HEK293 (cell line): ENCODE results near the gene PWP1.

Experiments
- ATF2 ChIP-seq: fragments of 450-650 bp; formaldehyde crosslinking; IDR thresholded peaks from 2 replicates; pipeline ENCODE4 v1.5.1; 2016; ENCODE audit warnings: missing biosample characterization, missing genetic modification characterization, low read depth
- HOXA7 ChIP-seq: sonication (generic); formaldehyde crosslinking; IDR thresholded peaks from 2 replicates; pipeline ENCODE4 v1.8.1; 2022; ENCODE audit warnings: missing genetic modification reagents, borderline replicate concordance
- HOXD13 ChIP-seq: sonication (generic); formaldehyde crosslinking; IDR thresholded peaks from 2 replicates; pipeline ENCODE4 v1.8.0; 2022; ENCODE audit warnings: missing genetic modification reagents, borderline replicate concordance
- IKZF3 ChIP-seq: fragments of 450-650 bp; IDR thresholded peaks from 2 replicates; pipeline ENCODE4 v1.5.0; 2018; ENCODE audit warnings: missing biosample characterization, mild to moderate bottlenecking, missing genetic modification characterization, moderate library complexity
- MYNN ChIP-seq: fragments of 450-650 bp; formaldehyde crosslinking; IDR thresholded peaks from 2 replicates; pipeline ENCODE4 v1.5.1; 2016; ENCODE audit warnings: missing biosample characterization, missing genetic modification characterization, borderline replicate concordance
- OVOL3 ChIP-seq: fragments of 450-650 bp; formaldehyde crosslinking; IDR thresholded peaks from 2 replicates; pipeline ENCODE4 v1.5.1; 2016; ENCODE audit warnings: missing biosample characterization, missing genetic modification characterization
- PRDM1 ChIP-seq: fragments of 450-650 bp; formaldehyde crosslinking; IDR thresholded peaks from 2 replicates; pipeline ENCODE4; 2016; ENCODE audit warnings: missing biosample characterization, missing genetic modification characterization
- REPIN1 ChIP-seq: fragments of 450-650 bp; formaldehyde crosslinking; IDR thresholded peaks from 2 replicates; pipeline ENCODE4 v1.5.1; 2017; ENCODE audit warnings: missing biosample characterization, missing genetic modification characterization, low read depth
- SCRT1 ChIP-seq: fragments of 450-650 bp; formaldehyde crosslinking; IDR thresholded peaks from 2 replicates; pipeline ENCODE4 v1.5.1; 2016; ENCODE audit warnings: missing biosample characterization, missing genetic modification characterization, borderline replicate concordance
- SETDB1 ChIP-seq: IDR thresholded peaks from one replicate; pipeline ENCODE4 v1.6.1; 2017; ENCODE audit warnings: mild to moderate bottlenecking, low read length, moderate library complexity, mixed read lengths; ENCODE audit not compliant: insufficient read length
- SP2 ChIP-seq: fragments of 450-650 bp; formaldehyde crosslinking; IDR thresholded peaks from 2 replicates; pipeline ENCODE4 v1.5.1; 2016; ENCODE audit warnings: missing biosample characterization, missing genetic modification characterization
- SP3 ChIP-seq: fragments of 450-650 bp; formaldehyde crosslinking; IDR thresholded peaks from 2 replicates; pipeline ENCODE4 v1.5.1; 2016; ENCODE audit warnings: missing biosample characterization, missing genetic modification characterization
- SP7 ChIP-seq: fragments of 450-650 bp; formaldehyde crosslinking; IDR thresholded peaks from 2 replicates; pipeline ENCODE4 v1.5.1; 2016; ENCODE audit warnings: missing biosample characterization, missing genetic modification characterization
- TRIM28 ChIP-seq: IDR thresholded peaks from 2 replicates; pipeline ENCODE4 v1.6.1; 2011; ENCODE audit warnings: low read length, control low read depth, borderline replicate concordance
- ZNF112 ChIP-seq: fragments of 450-650 bp; formaldehyde crosslinking; IDR thresholded peaks from 2 replicates; pipeline ENCODE4 v1.5.0; 2017; ENCODE audit warnings: missing biosample characterization, missing genetic modification characterization
- ZNF114 ChIP-seq: fragments of 450-650 bp; formaldehyde crosslinking; IDR thresholded peaks from 2 replicates; pipeline ENCODE4 v1.5.0; 2017; ENCODE audit warnings: missing biosample characterization, missing genetic modification characterization
- ZNF133 ChIP-seq: fragments of 450-650 bp; formaldehyde crosslinking; IDR thresholded peaks from 2 replicates; pipeline ENCODE4 v1.5.1; 2016; ENCODE audit warnings: missing biosample characterization, missing genetic modification characterization
- ZNF16 ChIP-seq: fragments of 450-650 bp; formaldehyde crosslinking; IDR thresholded peaks from 2 replicates; pipeline ENCODE4 v1.5.1; 2016; ENCODE audit warnings: low read depth, missing biosample characterization, missing genetic modification characterization
- ZNF184 ChIP-seq: fragments of 450-650 bp; IDR thresholded peaks from 2 replicates; pipeline ENCODE4 v1.5.1; 2018; ENCODE audit warnings: missing biosample characterization, mild to moderate bottlenecking, missing genetic modification characterization
- ZNF19 ChIP-seq: fragments of 450-650 bp; formaldehyde crosslinking; IDR thresholded peaks from 2 replicates; pipeline ENCODE4; 2016; ENCODE audit warnings: missing biosample characterization, missing genetic modification characterization, low read depth
- ZNF239 ChIP-seq: fragments of 450-650 bp; formaldehyde crosslinking; IDR thresholded peaks from 2 replicates; pipeline ENCODE4 v1.5.1; 2016; ENCODE audit warnings: missing biosample characterization, missing genetic modification characterization
- ZNF341 ChIP-seq: fragments of 450-650 bp; formaldehyde crosslinking; IDR thresholded peaks from 2 replicates; pipeline ENCODE4; 2016; ENCODE audit warnings: low read depth, missing biosample characterization, missing genetic modification characterization
- ZNF391 ChIP-seq: fragments of 450-650 bp; formaldehyde crosslinking; IDR thresholded peaks from 2 replicates; pipeline ENCODE4 v1.5.1; 2016; ENCODE audit warnings: low read depth, missing biosample characterization, missing genetic modification characterization, borderline replicate concordance
- ZNF426 ChIP-seq: fragments of 450-650 bp; formaldehyde crosslinking; IDR thresholded peaks from 2 replicates; pipeline ENCODE4 v1.5.1; 2017; ENCODE audit warnings: missing biosample characterization, missing genetic modification characterization, mild to moderate bottlenecking, inconsistent platforms, moderate library complexity
- ZNF433 ChIP-seq: fragments of 450-650 bp; formaldehyde crosslinking; IDR thresholded peaks from 2 replicates; pipeline ENCODE4 v1.5.1; 2016; ENCODE audit warnings: missing biosample characterization, missing genetic modification characterization, low read depth
- ZNF521 ChIP-seq: fragments of 450-650 bp; formaldehyde crosslinking; IDR thresholded peaks from 2 replicates; pipeline ENCODE4 v1.5.1; 2017; ENCODE audit warnings: missing biosample characterization, mild to moderate bottlenecking, missing genetic modification characterization
- ZNF529 ChIP-seq: fragments of 450-650 bp; formaldehyde crosslinking; IDR thresholded peaks from 2 replicates; pipeline ENCODE4 v1.5.1; 2017; ENCODE audit warnings: missing genetic modification characterization, missing biosample characterization; ENCODE audit not compliant: insufficient replicate concordance
- ZNF544 ChIP-seq: fragments of 450-650 bp; formaldehyde crosslinking; IDR thresholded peaks from 2 replicates; pipeline ENCODE4 v1.5.0; 2017; ENCODE audit warnings: missing biosample characterization, missing genetic modification characterization
- ZNF549 ChIP-seq: fragments of 450-650 bp; IDR thresholded peaks from 2 replicates; pipeline ENCODE4 v1.5.1; 2018; ENCODE audit warnings: missing biosample characterization, missing genetic modification characterization, mild to moderate bottlenecking, inconsistent platforms, moderate library complexity
- ZNF621 ChIP-seq: fragments of 450-650 bp; formaldehyde crosslinking; IDR thresholded peaks from 2 replicates; pipeline ENCODE4 v1.5.1; 2017; ENCODE audit warnings: missing biosample characterization, missing genetic modification characterization
- ZNF626 ChIP-seq: fragments of 450-650 bp; sonication (Bioruptor Pico); formaldehyde crosslinking; IDR thresholded peaks from 2 replicates; pipeline ENCODE4 v1.5.1; 2018; ENCODE audit warnings: missing biosample characterization, missing genetic modification characterization, inconsistent platforms
- ZNF664 ChIP-seq: fragments of 450-650 bp; formaldehyde crosslinking; IDR thresholded peaks from 2 replicates; pipeline ENCODE4 v1.5.1; 2016; ENCODE audit warnings: missing biosample characterization, missing genetic modification characterization
- ZNF704 ChIP-seq: fragments of 450-650 bp; formaldehyde crosslinking; IDR thresholded peaks from 2 replicates; pipeline ENCODE4 v1.5.1; 2016; ENCODE audit warnings: missing biosample characterization, missing genetic modification characterization
- ZNF777 ChIP-seq: fragments of 450-650 bp; formaldehyde crosslinking; IDR thresholded peaks from 2 replicates; pipeline ENCODE4 v1.5.1; 2017; ENCODE audit warnings: missing biosample characterization, missing genetic modification characterization, borderline replicate concordance
- ZNF837 ChIP-seq: fragments of 450-650 bp; formaldehyde crosslinking; IDR thresholded peaks from 2 replicates; pipeline ENCODE4 v1.5.1; 2016; ENCODE audit warnings: missing biosample characterization, missing genetic modification characterization
- TF ChIP-seq, protein P1 (sequence below): fragments of 450-650 bp; formaldehyde crosslinking; IDR thresholded peaks from 2 replicates; pipeline ENCODE4 v1.5.1; 2016; ENCODE audit warnings: missing biosample characterization, missing genetic modification characterization
- TF ChIP-seq, protein P2 (sequence below): fragments of 450-650 bp; formaldehyde crosslinking; IDR thresholded peaks from 2 replicates; pipeline ENCODE4 v1.5.1; 2016; ENCODE audit warnings: missing biosample characterization, missing genetic modification characterization

The PWP1 gene

DNA sequence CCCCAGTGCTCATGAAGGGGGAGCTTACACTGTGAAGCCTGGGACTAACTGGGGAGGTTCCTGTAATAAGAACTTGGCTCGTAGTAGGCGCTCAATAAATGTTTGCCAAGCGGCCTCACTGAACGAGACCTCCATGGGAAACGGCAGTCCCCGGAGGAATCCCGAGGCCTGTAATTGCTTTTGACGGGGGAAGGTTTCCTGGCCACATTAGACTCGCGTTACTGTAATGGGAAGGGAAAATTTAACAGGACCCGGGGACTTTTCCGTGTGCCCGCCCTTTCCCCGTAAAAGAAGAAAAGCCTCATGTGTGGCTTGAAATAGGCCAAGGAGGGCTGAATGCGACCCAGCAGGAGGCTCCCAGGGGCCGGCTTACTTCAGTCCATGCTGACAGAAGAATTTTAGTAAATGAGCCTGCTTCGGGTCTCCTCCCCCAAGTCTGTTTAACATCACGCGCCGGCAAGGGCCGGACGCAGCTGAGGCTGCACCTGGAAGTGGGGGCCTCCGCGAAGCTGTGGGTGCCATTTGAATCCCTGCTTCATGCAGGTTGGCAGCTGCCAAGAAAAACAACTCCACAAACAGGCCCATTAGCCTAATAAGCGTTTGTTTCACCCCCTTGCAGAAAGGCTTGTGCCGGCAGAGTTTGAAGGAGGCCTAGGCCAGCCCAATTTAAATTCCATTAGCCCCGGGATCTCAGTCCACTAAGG, 39.8 kb upstream of the PWP1 start (continued):
- TF ChIP-seq ZNF239 = no peak
- no peak for TF ChIP-seq REPIN1 (tag by site-specific recombination)
- no peak for TF ChIP-seq ZNF777
- TF ChIP-seq TRIM28 = no peak
- TF ChIP-seq ZNF184 (tag by site-specific recombination) = 0 out of 2 replicates have a peak, but pooled peaks have one; percentile 49
- no peak for TF ChIP-seq ZNF549
- no peak for TF ChIP-seq ZNF529
- TF ChIP-seq ZNF391 = no peak
- TF ChIP-seq ZNF664 (tag by site-specific recombination) = peak; percentile 99
- peak; percentile 81; the same call in 1 of the 2 replicates for TF ChIP-seq IKZF3
- no peak for TF ChIP-seq ZNF544 (tag by site-specific recombination)
- no peak for TF ChIP-seq SCRT1 (tag by site-specific recombination)
- no peak for TF ChIP-seq HOXD13 (CRISPR knock-in tag)
- no peak for TF ChIP-seq ATF2 (tag by site-specific recombination)
- TF ChIP-seq ZNF133 (tag by site-specific recombination) = no peak
- TF ChIP-seq ZNF521 (tag by site-specific recombination) = no peak
- no peak for TF ChIP-seq ZNF426
- no peak for TF ChIP-seq HOXA7
- no peak for TF ChIP-seq ZNF16
- TF ChIP-seq ZNF112 (tag by site-specific recombination) = no peak
- peak; percentile 93 for TF ChIP-seq SP7
- TF ChIP-seq SP3 (tag by site-specific recombination) = no peak
- TF ChIP-seq ZNF626 = no peak
- 0 out of 2 replicates have a peak, but pooled peaks have one; percentile 32 for TF ChIP-seq PRDM1 (tag by site-specific recombination)
- TF ChIP-seq, protein P1, sequence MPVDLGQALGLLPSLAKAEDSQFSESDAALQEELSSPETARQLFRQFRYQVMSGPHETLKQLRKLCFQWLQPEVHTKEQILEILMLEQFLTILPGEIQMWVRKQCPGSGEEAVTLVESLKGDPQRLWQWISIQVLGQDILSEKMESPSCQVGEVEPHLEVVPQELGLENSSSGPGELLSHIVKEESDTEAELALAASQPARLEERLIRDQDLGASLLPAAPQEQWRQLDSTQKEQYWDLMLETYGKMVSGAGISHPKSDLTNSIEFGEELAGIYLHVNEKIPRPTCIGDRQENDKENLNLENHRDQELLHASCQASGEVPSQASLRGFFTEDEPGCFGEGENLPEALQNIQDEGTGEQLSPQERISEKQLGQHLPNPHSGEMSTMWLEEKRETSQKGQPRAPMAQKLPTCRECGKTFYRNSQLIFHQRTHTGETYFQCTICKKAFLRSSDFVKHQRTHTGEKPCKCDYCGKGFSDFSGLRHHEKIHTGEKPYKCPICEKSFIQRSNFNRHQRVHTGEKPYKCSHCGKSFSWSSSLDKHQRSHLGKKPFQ (tag by site-specific recombination) = no peak
- TF ChIP-seq, protein P2, sequence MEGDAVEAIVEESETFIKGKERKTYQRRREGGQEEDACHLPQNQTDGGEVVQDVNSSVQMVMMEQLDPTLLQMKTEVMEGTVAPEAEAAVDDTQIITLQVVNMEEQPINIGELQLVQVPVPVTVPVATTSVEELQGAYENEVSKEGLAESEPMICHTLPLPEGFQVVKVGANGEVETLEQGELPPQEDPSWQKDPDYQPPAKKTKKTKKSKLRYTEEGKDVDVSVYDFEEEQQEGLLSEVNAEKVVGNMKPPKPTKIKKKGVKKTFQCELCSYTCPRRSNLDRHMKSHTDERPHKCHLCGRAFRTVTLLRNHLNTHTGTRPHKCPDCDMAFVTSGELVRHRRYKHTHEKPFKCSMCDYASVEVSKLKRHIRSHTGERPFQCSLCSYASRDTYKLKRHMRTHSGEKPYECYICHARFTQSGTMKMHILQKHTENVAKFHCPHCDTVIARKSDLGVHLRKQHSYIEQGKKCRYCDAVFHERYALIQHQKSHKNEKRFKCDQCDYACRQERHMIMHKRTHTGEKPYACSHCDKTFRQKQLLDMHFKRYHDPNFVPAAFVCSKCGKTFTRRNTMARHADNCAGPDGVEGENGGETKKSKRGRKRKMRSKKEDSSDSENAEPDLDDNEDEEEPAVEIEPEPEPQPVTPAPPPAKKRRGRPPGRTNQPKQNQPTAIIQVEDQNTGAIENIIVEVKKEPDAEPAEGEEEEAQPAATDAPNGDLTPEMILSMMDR (tag by site-specific recombination) = no peak
- TF ChIP-seq SP2 = peak; percentile 54
- no peak for TF ChIP-seq SETDB1
- peak; percentile 44; the same call in 1 of the 2 replicates for TF ChIP-seq ZNF341 (tag by site-specific recombination)
- no peak for TF ChIP-seq ZNF837 (tag by site-specific recombination)
- no peak for TF ChIP-seq ZNF704 (tag by site-specific recombination)
- no peak for TF ChIP-seq ZNF19 (tag by site-specific recombination)
- TF ChIP-seq ZNF114 (tag by site-specific recombination) = no peak
- no peak for TF ChIP-seq MYNN
- TF ChIP-seq ZNF433 (tag by site-specific recombination) = no peak
- no peak for TF ChIP-seq ZNF621 (tag by site-specific recombination)
- 0 out of 2 replicates have a peak, but pooled peaks have one; percentile 21 for TF ChIP-seq OVOL3 (tag by site-specific recombination)
